ENCODE results near the gene DEFB132. TPM values are rescaled to one million over a fixed set of nuclear protein-coding genes. Genes with fewer than 3 reads are reported as not detected.

The DEFB132 gene
- total and polyA plus RNA-seq, 2 of the 13 experiments (the other 11 are each of a cell fraction or from before 2014, with no cell fraction given): not detected

DNA sequence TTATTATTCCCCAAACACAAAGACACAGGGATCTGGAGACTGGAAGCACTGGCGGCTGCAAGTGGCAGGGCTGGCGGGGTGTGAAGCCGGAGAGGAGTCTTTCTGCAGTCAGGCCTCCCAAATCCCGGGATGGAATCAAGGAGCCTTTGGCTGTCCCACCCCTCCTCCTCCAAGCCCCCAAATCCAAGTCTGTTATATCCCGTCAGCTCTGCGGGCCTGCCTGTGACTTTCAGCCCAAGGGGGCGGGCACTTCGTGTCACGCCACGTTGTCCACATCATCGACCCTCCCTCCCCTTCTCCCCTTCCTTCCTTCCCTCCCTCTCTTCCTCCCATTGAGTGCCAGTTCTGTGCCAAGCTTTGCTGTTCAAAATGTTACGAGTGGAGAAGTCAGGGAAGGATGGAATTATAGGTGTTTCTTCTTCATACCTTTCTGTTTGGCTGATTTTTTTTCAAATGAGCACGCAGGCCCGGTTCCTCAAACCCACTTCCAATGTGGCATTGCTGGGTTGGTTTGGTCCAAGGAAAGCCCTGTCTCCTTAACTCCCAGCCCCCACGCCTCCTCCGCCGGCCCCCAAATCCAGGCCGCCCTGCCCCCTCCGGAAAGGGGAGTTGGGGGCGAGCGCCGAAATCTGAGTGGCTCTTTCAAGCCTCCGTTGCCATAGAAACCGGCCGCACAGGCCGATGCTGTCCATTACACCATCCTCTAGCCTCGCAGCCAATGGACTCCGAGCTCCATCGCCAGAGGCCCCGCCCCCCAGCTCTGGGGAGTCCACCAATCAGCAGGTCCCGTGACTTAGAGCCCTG lies 52.5 kb downstream of the DEFB132 start (continued):
- TF ChIP-seq, protein P1, sequence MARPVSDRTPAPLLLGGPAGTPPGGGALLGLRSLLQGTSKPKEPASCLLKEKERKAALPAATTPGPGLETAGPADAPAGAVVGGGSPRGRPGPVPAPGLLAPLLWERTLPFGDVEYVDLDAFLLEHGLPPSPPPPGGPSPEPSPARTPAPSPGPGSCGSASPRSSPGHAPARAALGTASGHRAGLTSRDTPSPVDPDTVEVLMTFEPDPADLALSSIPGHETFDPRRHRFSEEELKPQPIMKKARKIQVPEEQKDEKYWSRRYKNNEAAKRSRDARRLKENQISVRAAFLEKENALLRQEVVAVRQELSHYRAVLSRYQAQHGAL (CRISPR knock-in tag; IDR thresholded peaks at IDR 0.05; ENCODE audit: not compliant biosample characterization): peak; percentile 6
- TF ChIP-seq, protein P2, sequence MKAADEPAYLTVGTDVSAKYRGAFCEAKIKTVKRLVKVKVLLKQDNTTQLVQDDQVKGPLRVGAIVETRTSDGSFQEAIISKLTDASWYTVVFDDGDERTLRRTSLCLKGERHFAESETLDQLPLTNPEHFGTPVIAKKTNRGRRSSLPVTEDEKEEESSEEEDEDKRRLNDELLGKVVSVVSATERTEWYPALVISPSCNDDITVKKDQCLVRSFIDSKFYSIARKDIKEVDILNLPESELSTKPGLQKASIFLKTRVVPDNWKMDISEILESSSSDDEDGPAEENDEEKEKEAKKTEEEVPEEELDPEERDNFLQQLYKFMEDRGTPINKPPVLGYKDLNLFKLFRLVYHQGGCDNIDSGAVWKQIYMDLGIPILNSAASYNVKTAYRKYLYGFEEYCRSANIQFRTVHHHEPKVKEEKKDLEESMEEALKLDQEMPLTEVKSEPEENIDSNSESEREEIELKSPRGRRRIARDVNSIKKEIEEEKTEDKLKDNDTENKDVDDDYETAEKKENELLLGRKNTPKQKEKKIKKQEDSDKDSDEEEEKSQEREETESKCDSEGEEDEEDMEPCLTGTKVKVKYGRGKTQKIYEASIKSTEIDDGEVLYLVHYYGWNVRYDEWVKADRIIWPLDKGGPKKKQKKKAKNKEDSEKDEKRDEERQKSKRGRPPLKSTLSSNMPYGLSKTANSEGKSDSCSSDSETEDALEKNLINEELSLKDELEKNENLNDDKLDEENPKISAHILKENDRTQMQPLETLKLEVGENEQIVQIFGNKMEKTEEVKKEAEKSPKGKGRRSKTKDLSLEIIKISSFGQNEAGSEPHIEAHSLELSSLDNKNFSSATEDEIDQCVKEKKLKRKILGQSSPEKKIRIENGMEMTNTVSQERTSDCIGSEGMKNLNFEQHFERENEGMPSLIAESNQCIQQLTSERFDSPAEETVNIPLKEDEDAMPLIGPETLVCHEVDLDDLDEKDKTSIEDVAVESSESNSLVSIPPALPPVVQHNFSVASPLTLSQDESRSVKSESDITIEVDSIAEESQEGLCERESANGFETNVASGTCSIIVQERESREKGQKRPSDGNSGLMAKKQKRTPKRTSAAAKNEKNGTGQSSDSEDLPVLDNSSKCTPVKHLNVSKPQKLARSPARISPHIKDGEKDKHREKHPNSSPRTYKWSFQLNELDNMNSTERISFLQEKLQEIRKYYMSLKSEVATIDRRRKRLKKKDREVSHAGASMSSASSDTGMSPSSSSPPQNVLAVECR (CRISPR knock-in tag; IDR thresholded peaks at IDR 0.05; ENCODE audit: borderline replicate concordance): peak; percentile 84; the same call in 1 of the 2 replicates
- TF ChIP-seq JUND (CRISPR knock-in tag; IDR thresholded peaks at IDR 0.05) (0 out of 2 replicates have a peak, but pooled peaks have one; percentile 53), E2F1 (CRISPR knock-in tag; IDR thresholded peaks at IDR 0.05) (no peak), ZNF652 (CRISPR knock-in tag; IDR thresholded peaks at IDR 0.05; ENCODE audit: borderline replicate concordance, low read depth) (no peak; the same call in 1 of the 2 replicates), SOX5 (CRISPR knock-in tag; IDR thresholded peaks at IDR 0.05; ENCODE audit: borderline replicate concordance) (no peak), U2AF2 (IDR thresholded peaks at IDR 0.05; ENCODE audit: low read depth, low read length) (0 out of 2 replicates have a peak, but pooled peaks have one; percentile 59), FIP1L1 (IDR thresholded peaks at IDR 0.05; ENCODE audit: borderline replicate concordance, insufficient read depth, low read depth, low read length) (no peak), KDM2A (CRISPR knock-in tag; IDR thresholded peaks at IDR 0.05; ENCODE audit: borderline replicate concordance, low read depth) (peak; percentile 70; the same call in 1 of the 2 replicates), ARNT (IDR thresholded peaks at IDR 0.05) (no peak), ZNF772 (CRISPR knock-in tag; IDR thresholded peaks at IDR 0.05) (peak; percentile 66; the same call in 1 of the 2 replicates), CC2D1A (CRISPR knock-in tag; IDR thresholded peaks at IDR 0.05) (no peak), CERS6 (CRISPR knock-in tag; IDR thresholded peaks at IDR 0.05) (0 out of 2 replicates have a peak, but pooled peaks have one; percentile 21)
- TF ChIP-seq, protein P3, sequence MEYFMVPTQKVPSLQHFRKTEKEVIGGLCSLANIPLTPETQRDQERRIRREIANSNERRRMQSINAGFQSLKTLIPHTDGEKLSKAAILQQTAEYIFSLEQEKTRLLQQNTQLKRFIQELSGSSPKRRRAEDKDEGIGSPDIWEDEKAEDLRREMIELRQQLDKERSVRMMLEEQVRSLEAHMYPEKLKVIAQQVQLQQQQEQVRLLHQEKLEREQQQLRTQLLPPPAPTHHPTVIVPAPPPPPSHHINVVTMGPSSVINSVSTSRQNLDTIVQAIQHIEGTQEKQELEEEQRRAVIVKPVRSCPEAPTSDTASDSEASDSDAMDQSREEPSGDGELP (IDR thresholded peaks at IDR 0.05; ENCODE audit: borderline replicate concordance, low read depth): 0 out of 2 replicates have a peak, but pooled peaks have one; percentile 17
- TF ChIP-seq, protein P4, sequence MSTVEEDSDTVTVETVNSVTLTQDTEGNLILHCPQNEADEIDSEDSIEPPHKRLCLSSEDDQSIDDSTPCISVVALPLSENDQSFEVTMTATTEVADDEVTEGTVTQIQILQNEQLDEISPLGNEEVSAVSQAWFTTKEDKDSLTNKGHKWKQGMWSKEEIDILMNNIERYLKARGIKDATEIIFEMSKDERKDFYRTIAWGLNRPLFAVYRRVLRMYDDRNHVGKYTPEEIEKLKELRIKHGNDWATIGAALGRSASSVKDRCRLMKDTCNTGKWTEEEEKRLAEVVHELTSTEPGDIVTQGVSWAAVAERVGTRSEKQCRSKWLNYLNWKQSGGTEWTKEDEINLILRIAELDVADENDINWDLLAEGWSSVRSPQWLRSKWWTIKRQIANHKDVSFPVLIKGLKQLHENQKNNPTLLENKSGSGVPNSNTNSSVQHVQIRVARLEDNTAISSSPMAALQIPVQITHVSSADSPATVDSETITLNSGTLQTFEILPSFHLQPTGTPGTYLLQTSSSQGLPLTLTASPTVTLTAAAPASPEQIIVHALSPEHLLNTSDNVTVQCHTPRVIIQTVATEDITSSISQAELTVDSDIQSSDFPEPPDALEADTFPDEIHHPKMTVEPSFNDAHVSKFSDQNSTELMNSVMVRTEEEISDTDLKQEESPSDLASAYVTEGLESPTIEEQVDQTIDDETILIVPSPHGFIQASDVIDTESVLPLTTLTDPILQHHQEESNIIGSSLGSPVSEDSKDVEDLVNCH (CRISPR knock-in tag; IDR thresholded peaks at IDR 0.05): 0 out of 2 replicates have a peak, but pooled peaks have one; percentile 68

Measured in HepG2 (cell line).